ENCODE results near the gene P4HTM.

The P4HTM gene

GRCh38 chr3:49029563-49029884 lies 39.5 kb downstream of the P4HTM start:
- in situ Hi-C loops (cut with HindIII; ENCODE audit: low pct_ligation_motif_present, low sequenced_read_pairs): no loop called here
- H3K27ac ChIP-seq: peak overlapping the region; percentile 67
- no peak for DNase-seq
- no peaks in the 10 kb centered on the region for H3K27me3 ChIP-seq (replicated peaks)
- H3K36me3 ChIP-seq (replicated peaks): peaks cover 59% of the 10 kb centered on the region
- no peak overlapping the region for H3K4me3 ChIP-seq (ENCODE audit: low read depth, low read length)
- TF ChIP-seq, protein P1, sequence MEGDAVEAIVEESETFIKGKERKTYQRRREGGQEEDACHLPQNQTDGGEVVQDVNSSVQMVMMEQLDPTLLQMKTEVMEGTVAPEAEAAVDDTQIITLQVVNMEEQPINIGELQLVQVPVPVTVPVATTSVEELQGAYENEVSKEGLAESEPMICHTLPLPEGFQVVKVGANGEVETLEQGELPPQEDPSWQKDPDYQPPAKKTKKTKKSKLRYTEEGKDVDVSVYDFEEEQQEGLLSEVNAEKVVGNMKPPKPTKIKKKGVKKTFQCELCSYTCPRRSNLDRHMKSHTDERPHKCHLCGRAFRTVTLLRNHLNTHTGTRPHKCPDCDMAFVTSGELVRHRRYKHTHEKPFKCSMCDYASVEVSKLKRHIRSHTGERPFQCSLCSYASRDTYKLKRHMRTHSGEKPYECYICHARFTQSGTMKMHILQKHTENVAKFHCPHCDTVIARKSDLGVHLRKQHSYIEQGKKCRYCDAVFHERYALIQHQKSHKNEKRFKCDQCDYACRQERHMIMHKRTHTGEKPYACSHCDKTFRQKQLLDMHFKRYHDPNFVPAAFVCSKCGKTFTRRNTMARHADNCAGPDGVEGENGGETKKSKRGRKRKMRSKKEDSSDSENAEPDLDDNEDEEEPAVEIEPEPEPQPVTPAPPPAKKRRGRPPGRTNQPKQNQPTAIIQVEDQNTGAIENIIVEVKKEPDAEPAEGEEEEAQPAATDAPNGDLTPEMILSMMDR (IDR thresholded peaks at IDR 0.05; ENCODE audit: low read depth, low read length, missing control alignments): no peak

- Histone ChIP-seq H3K27me3 (replicated peaks) (no peaks in the 10 kb centered on the region), H3K4me3 (ENCODE audit: low read depth, low read length) (no peak overlapping the region), H3K27ac (no peak overlapping the region), H3K36me3 (replicated peaks) (peaks cover 57% of the 10 kb centered on the region)
- no peak for DNase-seq
- in situ Hi-C loops (cut with HindIII; ENCODE audit: low pct_ligation_motif_present, low sequenced_read_pairs): no loop called here
- TF ChIP-seq, protein P1 (IDR thresholded peaks at IDR 0.05; ENCODE audit: low read depth, low read length, missing control alignments): no peak
Measured at GRCh38 chr3:49030321-49030720, 40.3 kb downstream of the P4HTM start.

DNA sequence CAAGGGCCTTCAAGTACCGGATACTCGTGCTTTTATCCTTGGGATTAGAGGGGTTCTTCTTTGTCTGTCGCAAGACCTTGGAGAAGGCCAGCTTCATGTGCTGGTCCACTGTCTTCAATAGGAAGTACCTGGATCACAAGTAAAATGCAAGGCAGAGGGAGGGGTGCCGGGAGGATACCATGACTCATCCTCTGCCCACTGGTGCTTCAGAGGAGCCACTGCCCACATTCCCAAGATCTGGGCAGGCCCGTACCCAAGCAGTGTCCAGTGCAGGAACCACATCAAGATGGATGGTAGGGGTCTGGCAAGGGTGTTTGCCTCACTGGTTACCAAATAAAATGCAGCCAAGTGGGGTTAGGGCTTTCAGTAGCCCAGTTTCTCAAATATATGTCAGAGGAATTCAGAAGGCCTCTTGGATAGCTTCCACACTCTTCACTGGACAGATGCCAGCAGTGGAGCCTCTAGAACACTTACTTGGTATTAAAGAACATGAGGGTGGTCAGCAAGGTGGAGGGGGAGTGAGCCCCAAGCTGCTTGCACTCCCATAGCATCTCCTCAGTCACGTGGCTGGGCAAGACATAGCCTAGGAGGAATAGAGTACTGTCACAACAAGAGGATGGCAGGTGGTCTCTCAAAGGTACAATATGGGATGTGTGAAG lies 42.7 kb downstream of the P4HTM start:
- no peak overlapping the region for H3K27ac ChIP-seq

GRCh38 chr3:49034650-49035049 lies 44.6 kb downstream of the P4HTM start:
- in situ Hi-C loops (cut with HindIII; ENCODE audit: low pct_ligation_motif_present, low sequenced_read_pairs): no loop called here
- no peaks in the 10 kb centered on the region for H3K27me3 ChIP-seq (replicated peaks)
- H3K4me3 ChIP-seq (ENCODE audit: low read depth, low read length): no peak overlapping the region
- DNase-seq: no peak
- H3K36me3 ChIP-seq (replicated peaks): peaks cover 52% of the 10 kb centered on the region
- H3K27ac ChIP-seq: no peak overlapping the region
- TF ChIP-seq, protein P1 (IDR thresholded peaks at IDR 0.05; ENCODE audit: low read depth, low read length, missing control alignments): no peak

More for the DNA sequence above, 42.7 kb downstream of the P4HTM start:
- no peaks in the 10 kb centered on the region for H3K27me3 ChIP-seq (replicated peaks)
- peaks cover 45% of the 10 kb centered on the region for H3K36me3 ChIP-seq (replicated peaks)
- in situ Hi-C loops (cut with HindIII; ENCODE audit: low pct_ligation_motif_present, low sequenced_read_pairs): no loop called here
- DNase-seq: no peak
- no peak overlapping the region for H3K4me3 ChIP-seq (ENCODE audit: low read depth, low read length)
- TF ChIP-seq, protein P1 (IDR thresholded peaks at IDR 0.05; ENCODE audit: low read depth, low read length, missing control alignments): no peak

- no peaks in the 10 kb centered on the region for H3K27me3 ChIP-seq (replicated peaks)
- TF ChIP-seq, protein P1 (IDR thresholded peaks at IDR 0.05; ENCODE audit: low read depth, low read length, missing control alignments): no peak
- no peak for DNase-seq
- no peak overlapping the region for H3K27ac ChIP-seq
- no peak overlapping the region for H3K4me3 ChIP-seq (ENCODE audit: low read depth, low read length)
- in situ Hi-C loops (cut with HindIII; ENCODE audit: low pct_ligation_motif_present, low sequenced_read_pairs): no loop called here
- peaks cover 55% of the 10 kb centered on the region for H3K36me3 ChIP-seq (replicated peaks)
Measured at GRCh38 chr3:49035281-49035680, 45.2 kb downstream of the P4HTM start.

DNA sequence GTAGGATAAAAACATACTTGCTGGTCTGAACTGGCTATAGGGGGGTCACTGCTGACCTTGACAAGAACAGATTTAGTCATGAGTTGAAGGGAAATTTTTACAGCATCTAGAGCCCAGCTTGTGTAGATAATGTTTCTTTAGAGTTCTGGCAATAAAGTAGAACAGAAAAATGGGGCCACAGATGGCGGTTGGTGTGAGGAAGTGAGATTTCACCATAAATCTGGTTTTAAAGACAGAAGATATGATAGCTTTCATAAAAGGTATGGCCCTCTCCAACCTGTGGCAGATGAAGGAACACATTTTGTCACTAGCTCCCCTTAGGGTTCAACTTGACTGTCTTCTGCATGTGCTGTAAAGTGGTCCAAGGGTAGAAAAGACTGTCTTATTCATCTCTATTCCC lies 63.5 kb downstream of the P4HTM start:
- peaks cover 51% of the 10 kb centered on the region for H3K36me3 ChIP-seq (replicated peaks)

More for the DNA sequence above, 63.5 kb downstream of the P4HTM start:
- in situ Hi-C loops (cut with HindIII; ENCODE audit: low pct_ligation_motif_present, low sequenced_read_pairs): no loop called here
- DNase-seq: no peak
- TF ChIP-seq, protein P1 (IDR thresholded peaks at IDR 0.05; ENCODE audit: low read depth, low read length, missing control alignments): no peak
- H3K4me3 ChIP-seq (ENCODE audit: low read depth, low read length): no peak overlapping the region
- H3K27me3 ChIP-seq (replicated peaks): no peaks in the 10 kb centered on the region
- no peak overlapping the region for H3K27ac ChIP-seq

Measured in brain microvascular endothelial cell (primary cell).